ENCODE results near the gene GPX4. TPM values are rescaled to one million over a fixed set of nuclear protein-coding genes. Genes with fewer than 3 reads are reported as not detected.

Gene GPX4
- total and polyA plus RNA-seq, 2 experiments from 2014 or later = 351 to 573 TPM

DNA sequence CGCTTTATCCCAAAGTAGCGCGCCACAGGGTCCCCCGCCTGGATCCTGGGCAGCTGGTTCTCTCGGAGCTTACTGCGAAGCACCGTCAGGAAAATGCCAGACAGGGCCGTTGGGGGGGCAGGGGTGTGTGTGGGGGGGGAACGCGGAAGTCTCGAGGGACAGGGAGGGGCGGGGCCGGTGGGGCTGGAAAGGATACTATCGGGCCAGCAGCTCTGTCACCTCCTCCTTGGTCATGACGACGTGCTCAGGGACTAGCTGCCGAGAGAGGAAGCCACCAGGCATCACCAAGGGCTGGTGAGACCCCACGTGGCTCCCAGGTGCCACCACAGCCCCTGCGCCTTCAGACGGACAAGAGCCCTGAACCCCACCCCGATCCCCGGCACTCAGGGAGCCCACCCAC lies 13.9 kb upstream of the GPX4 start (continued):
- TF ChIP-seq NANOG (IDR thresholded peaks at IDR 0.05; ENCODE audit: borderline replicate concordance) = no peak
- TF ChIP-seq ETS1 (IDR thresholded peaks at IDR 0.05) = no peak
- no peak for TF ChIP-seq EZH2phosphoT487 (IDR thresholded peaks at IDR 0.05; ENCODE audit: unreplicated experiment)
- TF ChIP-seq REST (IDR thresholded peaks at IDR 0.05; ENCODE audit: unreplicated experiment) = no peak
- no peak for TF ChIP-seq ZNF331 (CRISPR knock-in tag; IDR thresholded peaks at IDR 0.05; ENCODE audit: low read depth)
- no peak for TF ChIP-seq JUNB (IDR thresholded peaks at IDR 0.05; ENCODE audit: unreplicated experiment)

- ATAC-seq (no peak), DNase-seq (ENCODE audit: low spot score) (no peak)
- H3K36me3 Mint-ChIP-seq (ENCODE audit: low read depth) = peaks cover 36% of the 10 kb centered on the region
- H3K79me2 ChIP-seq (replicated peaks; ENCODE audit: insufficient read depth) = peaks cover 23% of the 10 kb centered on the region
- no peak overlapping the region for H2AFZ ChIP-seq
- no peaks in the 10 kb centered on the region for H3K9me3 Mint-ChIP-seq
- H3K4me2 ChIP-seq = no peak overlapping the region
- H3K4me3 ChIP-seq = no peak overlapping the region
- H3K27me3 Mint-ChIP-seq (ENCODE audit: insufficient read depth, low read depth, poor library complexity) = peaks cover 13% of the 10 kb centered on the region
- H4K20me1 ChIP-seq (replicated peaks; ENCODE audit: insufficient read depth) = peaks cover 20% of the 10 kb centered on the region
- H3K4me1 Mint-ChIP-seq = peaks cover 5% of the 10 kb centered on the region
- no peak overlapping the region for H3K4me3 Mint-ChIP-seq
- H3K36me3 ChIP-seq (ENCODE audit: insufficient read depth) = peaks cover 9% of the 10 kb centered on the region; the same call in 1 of the 2 replicates
- H3F3A ChIP-seq (replicated peaks; ENCODE audit: low read depth) = 0 out of 2 replicates have a peak, but pooled peaks cover 25% of the 10 kb centered on the region
- TF ChIP-seq ZNF114 (CRISPR knock-in tag; IDR thresholded peaks at IDR 0.05) = no peak
- TF ChIP-seq NANOG (IDR thresholded peaks at IDR 0.05; ENCODE audit: borderline replicate concordance) = no peak
- TF ChIP-seq ETS1 (IDR thresholded peaks at IDR 0.05) = no peak
- TF ChIP-seq STAT1 (IDR thresholded peaks at IDR 0.05; ENCODE audit: unreplicated experiment) = no peak
- TF ChIP-seq EZH2phosphoT487 (IDR thresholded peaks at IDR 0.05; ENCODE audit: unreplicated experiment) = no peak
- TF ChIP-seq POLR2AphosphoS5 (IDR thresholded peaks at IDR 0.05; ENCODE audit: low read depth) = no peak
- TF ChIP-seq JUNB (IDR thresholded peaks at IDR 0.05; ENCODE audit: unreplicated experiment) = no peak
- TF ChIP-seq REST (IDR thresholded peaks at IDR 0.05; ENCODE audit: unreplicated experiment) = no peak
- no peak for TF ChIP-seq CREB1 (CRISPR knock-in tag; IDR thresholded peaks at IDR 0.05; ENCODE audit: low read depth)
- TF ChIP-seq ZNF331 (CRISPR knock-in tag; IDR thresholded peaks at IDR 0.05; ENCODE audit: low read depth) = no peak
- no peak overlapping the region for H3K27ac Mint-ChIP-seq
- H3K27me3 ChIP-seq (ENCODE audit: insufficient read depth) = no peaks in the 10 kb centered on the region
- no peaks in the 10 kb centered on the region for H3K9me2 ChIP-seq (ENCODE audit: insufficient read depth)
- H3K27ac ChIP-seq (ENCODE audit: low read depth) = no peak overlapping the region
- no peaks in the 10 kb centered on the region; the same call in 1 of the 2 replicates for H3K4me1 ChIP-seq (ENCODE audit: insufficient read depth)
These were observed 12.9 kb upstream of the GPX4 start for GRCh38 chr19:1090731-1091543.
